GM21619 (cell line): ENCODE measurements around the gene ZNF80.

Experiments
- ATAC-seq: cut with Tn5 transposase; IDR thresholded peaks from one replicate; pipeline ENCODE4 v1.9.1; 2021; ENCODE audit not compliant: unreplicated experiment

Gene ZNF80

DNA sequence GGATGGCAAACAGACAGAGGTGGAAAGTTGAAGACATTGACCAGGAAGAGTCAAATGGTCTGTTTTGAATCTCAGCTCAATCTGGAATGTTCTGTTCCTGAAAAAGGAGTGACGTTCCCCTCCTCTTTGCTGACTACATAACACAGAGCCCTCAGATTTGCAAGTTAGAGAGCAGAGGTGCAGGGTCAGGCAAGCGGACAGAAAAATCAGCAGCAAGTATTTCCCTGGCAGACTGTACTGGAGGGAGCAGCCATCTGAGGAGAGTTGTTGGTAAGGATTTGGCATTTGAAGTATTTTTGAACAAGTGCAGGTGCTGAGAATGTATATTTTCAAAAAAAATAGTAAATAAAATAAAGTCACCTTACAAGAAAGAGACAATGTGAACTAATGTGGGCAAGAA is 17.6 kb downstream of the ZNF80 start:
- no peak for ATAC-seq

DNA sequence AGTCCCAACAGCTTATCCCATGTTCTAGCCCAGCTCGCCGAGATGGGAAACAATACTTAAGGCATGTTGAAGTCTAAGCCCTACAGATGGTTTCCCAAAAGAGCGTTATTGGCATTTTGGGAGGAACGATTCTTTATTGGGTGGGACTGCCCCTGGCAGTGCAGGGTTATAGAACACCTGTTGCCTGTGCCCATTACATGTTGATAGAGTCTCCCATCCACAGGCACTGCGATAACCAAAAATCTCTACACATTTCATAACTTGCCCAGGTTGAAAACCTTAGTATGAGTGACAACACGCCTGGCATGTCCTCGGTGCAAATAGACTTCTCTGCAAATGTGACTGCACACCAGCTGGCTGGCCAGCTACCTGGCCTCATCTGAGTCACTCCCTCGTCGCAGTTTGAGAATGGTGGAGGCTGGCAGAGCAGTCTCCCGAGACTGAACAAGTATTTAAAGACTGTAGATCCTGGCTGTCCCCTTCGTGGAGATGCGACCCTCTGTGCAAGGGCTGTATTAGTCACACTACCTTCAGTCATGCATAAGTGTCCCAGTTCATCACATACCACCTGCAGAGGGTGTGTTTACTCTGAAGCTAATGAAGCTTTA is 18.7 kb downstream of the ZNF80 start:
- ATAC-seq: no peak

DNA sequence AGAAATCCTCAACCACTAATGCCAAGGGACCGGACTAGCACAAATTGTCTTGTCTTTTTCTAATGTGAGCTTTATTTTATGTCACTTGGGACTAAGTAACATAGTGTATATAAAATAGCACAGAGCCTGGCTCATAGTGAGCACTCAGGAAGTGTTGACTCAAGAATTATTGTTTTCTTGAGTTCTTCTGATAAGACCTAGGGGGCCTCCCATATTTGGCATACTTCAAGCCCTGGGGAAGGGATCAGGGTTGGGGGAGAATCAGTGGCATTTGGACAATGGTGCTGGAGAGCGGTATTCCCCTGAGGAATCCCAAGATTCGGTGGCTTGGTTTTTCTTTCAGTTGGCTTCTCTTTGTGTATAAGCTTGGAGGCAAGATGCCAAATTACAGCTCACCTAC is 19.4 kb downstream of the ZNF80 start:
- ATAC-seq: no peak

DNA sequence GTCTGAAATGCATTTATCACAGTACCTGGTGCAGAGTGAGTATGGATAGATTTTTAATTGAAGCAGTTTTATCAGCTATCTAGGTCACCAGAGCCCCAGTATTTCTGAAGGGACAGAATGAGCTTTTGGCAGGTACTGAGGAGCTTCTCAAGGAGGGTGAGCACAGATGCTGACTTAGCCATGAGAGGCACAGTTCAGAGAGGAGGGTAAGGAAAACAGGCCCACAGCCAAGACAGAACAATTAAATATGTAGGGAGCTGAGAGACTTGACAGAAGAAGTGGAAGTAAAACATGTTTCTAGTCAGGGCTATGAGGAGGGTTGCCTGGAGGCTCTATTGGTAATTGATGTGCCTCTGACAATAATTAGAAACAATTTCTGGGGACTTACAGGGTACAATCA is 20.1 kb downstream of the ZNF80 start:
- ATAC-seq: no peak

DNA sequence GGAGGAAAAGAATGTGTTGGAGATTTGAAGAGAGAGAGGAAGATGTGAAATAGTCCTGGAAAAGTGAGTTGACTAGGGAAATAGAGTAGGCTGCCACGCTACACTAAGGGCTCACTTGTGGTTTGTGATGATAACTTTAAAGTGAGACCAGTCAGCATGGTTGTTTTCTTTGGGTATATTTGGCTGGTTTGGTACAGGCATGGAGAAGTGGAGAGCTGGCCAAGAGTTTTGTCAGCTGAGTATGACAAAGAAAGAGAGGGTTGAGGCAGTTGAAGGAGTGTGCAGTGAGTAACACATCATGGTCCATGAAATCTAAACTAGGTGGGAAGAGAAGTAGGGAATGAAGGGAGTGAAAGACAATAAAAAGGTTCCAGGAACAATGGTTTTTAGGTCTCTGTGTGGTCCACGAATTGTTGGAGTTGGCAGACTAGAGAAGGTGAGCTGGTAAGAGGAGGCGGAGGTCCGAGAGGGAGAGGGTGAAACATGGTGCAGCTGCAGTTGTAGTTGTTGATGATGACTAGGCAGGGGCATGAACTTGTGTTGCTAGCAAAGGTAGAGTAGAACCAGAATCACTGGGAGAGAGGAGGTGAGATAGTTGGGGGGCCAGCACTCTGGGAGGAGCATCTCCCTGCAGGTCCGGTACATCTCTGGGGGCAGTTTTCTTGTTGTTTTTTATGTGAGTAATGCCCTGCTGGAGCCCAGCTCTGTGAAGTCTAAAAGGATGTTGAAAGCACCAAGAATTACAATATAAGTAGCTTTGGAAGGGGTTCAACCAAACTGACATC is 21.0 kb downstream of the ZNF80 start:
- ATAC-seq: no peak

DNA sequence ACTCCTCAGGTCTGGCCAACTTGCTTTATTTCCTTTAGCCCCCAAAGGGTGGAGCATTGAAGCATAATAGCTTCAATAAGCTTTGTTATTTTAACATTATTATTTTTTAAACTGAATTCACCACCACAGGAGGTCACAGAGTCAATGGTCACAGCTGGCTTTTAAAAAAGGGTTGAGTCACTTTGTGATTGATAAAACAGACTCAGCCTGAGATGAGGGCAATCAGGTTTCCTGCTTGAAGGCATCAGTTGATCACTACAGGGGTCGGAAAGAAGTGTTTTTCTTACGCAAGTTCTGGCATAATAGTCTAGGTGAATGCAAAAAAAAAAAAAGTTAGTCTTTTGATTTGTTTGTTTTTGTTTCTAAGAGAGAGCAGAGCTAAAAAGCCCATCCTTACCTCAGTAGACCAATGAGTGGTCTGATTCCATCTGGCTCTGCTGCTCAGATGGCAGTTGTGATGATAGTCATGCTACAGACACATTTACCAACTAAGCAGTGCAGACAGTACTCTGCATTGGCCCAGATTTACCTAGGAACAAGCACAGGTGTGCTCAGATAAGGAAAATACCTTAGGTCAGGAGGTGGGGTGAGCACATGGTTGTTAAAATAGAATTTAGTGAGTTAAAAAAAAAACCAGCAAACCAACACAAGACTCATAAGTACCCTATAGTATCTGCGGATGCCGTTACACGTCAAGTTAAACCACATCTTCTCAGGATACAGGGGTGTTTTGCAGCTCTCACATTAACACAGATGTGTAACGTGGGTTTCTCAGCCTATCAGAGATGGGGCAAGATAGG is 22.6 kb downstream of the ZNF80 start:
- no peak for ATAC-seq

DNA sequence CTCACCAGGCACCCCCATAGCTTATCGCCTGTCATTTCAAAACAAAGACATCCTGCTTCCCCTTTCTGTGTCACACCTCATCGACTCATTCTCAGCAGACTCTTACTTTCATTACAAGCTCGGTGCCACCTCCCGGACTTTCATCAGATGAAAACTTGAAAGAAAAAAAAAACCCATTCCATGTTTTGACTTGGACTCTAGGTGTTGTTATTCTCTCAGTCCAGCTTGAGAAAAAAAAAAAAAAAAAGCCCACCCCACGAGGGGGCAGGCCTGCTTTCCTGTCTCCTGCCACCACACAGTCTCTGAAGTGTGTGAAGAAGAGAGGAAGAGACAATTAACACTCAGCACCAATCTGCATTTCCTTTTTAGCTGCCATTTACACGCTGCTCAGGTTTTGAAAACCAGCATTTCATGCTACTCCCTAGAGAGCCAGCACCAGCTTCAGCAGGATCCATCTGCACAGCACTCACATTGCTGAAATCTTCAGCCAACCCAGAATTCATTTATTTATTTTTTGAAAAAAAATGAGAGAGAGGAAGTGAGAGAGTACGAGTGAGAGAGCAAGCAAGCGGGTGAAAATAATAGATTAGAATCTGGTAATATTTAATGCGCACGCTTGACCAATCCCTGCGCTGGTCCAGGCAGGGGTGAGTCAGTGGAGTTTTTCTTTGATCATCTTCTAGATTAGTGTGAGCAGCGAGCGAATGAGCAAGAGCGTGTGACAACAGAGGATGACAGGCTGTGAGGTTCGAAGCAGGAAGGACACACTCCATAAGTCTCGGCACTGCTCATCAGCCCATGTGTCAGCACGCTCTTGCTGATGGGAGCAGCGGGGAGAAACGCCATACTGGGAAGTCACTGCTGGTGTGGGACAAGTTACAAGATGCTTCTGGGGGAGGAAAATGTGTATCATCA is 23.5 kb downstream of the ZNF80 start:
- peak; percentile 79 for ATAC-seq

DNA sequence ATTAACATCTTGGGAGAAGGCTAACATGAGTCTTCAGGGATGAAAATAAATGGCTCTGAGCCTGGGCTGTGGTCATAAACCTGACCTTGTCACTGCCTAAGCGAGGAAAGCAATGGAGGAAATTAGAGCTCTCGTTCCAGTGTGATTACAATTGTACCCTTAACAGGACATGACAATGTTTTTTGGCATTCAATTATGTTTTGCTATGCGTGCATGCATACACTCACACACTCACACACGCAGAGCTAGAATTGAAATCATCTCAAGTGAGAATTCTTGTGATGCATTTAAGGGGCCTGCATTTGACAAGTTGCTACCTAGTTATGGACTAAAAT is 24.1 kb downstream of the ZNF80 start:
- peak; percentile 2 for ATAC-seq

DNA sequence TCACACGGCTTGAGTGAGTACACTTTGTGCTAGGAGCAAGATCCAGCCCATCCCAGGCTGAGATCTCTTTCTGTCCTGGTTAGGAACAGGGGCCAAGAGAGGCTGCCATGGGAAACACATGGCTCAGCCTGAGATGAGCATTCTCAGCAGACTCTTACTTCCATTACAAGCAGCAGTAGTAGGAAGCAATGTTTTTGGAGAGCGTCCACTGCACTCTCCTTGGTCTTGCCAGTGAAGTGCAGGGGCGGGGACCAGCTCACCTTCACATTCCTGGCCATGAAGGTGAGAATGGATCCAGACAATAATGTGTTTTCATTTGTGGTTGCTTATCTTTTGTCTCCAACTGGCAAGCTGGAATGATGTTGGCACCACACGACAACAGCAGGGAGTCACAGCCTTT is 24.7 kb downstream of the ZNF80 start:
- ATAC-seq: no peak

DNA sequence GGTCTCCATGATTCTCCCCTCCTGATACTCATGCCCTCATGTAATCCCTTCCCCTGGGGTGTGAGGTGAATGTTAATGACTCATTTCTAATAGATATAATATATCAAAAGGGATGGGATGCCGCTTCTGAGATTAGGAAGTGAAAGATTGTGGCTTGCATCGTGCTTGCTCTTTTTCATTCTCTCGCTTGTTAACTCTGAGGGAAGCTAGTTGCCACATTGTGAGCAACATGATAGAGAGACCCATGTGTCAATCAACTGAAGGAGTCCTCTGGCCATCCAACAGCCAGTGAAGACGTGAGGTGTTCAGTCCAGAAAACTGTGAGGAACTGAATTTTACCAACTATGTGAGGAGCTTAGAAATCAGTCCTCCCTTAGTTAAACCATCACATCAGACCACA is 29.6 kb downstream of the ZNF80 start:
- peak; percentile 85 for ATAC-seq

DNA sequence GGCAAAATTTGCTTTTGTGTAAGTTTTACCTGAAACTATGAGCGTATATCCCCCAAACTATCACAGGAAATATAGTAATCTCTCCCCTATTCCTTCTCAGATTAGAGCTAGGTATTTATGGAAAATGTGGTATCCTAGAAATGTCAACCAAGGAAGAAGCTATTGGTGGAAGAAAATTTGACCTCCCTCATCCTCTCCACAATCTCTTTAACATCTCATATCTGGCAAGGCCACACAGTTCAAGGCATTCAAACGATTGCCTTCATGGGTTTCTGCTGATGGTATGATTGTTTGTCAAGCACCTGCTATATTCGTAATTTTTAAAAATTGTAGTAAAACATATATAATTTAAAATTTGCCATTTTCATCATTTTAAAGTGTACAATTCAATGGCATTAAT is 31.0 kb downstream of the ZNF80 start:
- ATAC-seq: no peak

DNA sequence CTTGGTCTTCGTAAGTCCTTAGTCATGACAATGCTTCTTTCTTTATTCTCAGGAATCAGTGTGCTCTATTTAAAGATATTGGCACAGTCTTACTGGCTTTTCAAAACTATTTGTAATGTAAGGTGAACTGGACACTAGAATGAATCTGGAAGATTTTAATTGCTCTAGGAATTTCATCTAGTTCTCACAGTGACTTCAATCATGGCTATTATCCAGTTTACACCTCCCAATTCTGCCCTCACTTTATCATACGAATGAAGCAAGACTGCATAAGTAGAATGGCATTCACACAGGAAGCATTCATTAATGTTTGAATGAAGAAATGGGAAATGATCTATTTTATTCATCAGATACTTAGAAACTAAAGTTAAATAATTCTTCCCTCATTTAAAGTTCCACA is 31.8 kb downstream of the ZNF80 start:
- no peak for ATAC-seq

DNA sequence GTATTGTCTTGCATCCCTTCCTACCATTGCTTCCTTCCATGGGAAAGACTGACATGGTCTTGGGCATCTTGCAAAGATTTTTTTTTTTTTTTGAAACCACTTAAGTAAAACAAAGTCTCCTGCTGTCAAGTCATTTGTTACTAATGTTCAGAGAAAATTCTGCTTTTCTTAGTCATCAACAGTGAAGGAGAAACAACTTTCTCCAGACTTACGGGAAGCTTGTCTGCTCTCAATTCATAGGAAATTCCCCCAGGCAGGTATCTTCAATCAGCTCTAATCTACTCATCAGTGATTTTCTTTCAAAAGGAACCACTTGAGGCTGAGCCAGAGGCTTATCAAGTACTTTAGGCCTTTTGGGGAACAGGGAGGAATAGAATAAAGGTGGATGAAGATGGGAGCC is 42.6 kb downstream of the ZNF80 start:
- ATAC-seq: no peak

DNA sequence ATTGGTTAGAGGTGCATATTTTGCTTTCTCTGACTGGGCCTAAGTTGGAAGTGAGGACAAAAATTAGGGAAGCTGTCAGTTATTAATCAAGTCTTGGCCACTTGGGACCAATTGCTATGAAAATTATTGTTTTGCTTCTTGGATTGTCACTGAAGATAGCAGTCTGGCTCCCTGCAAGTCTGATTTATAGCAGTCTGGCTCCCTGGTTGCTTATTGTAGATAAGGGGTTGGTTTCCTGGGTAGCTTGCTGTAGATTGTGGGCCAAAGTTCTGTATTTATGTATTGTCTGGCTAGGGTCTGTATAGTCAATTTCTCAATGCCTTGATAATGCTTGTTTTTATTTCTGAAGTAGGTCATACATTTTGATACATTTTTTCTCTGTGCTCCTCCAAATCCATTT is 45.2 kb downstream of the ZNF80 start:
- ATAC-seq: no peak

DNA sequence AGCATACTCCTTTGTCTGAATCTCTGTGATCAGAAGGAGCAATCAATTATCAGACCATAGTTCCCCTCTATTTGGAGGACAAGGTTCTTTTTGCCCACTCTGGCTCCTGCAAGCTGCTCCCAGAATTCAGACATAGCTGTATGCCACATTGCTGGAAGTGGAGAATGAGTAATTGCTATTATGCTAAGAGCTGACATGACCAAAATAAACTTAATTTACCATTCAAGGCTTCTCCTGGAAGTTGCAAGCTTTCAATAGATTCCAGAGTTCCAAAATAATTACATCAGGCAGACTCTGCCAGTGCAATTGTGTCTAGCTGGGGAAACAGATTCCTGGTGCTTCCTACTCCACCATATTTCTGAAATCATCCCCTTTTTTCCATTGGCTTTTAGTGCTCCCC is 50.9 kb downstream of the ZNF80 start:
- ATAC-seq: no peak
